ENCODE data around the gene CMIP.

CMIP gene

GRCh38 chr16:81542609-81543570, 98.3 kb downstream of the CMIP start:
- H3K27me3 ChIP-seq (replicated peaks; ENCODE audit: control insufficient read depth, insufficient read depth, low read length, poor library complexity, severe bottlenecking), result no peaks in the 10 kb centered on the region
- no peaks in the 10 kb centered on the region for H3K36me3 ChIP-seq (ENCODE audit: control insufficient read depth, insufficient read depth, low read length)
- no peaks in the 10 kb centered on the region for H3K9me3 ChIP-seq (ENCODE audit: control insufficient read depth, low read length)
- H3K4me3 ChIP-seq (ENCODE audit: insufficient read depth, low read depth, low read length, poor library complexity, severe bottlenecking), result no peak overlapping the region
- H3K4me1 ChIP-seq (ENCODE audit: control insufficient read depth, insufficient read depth, low read length, poor library complexity, severe bottlenecking), result no peaks in the 10 kb centered on the region
- H3K27ac ChIP-seq (ENCODE audit: insufficient read depth, low read length, poor library complexity, severe bottlenecking), result no peak overlapping the region
- DNase-seq, result no peak

DNA sequence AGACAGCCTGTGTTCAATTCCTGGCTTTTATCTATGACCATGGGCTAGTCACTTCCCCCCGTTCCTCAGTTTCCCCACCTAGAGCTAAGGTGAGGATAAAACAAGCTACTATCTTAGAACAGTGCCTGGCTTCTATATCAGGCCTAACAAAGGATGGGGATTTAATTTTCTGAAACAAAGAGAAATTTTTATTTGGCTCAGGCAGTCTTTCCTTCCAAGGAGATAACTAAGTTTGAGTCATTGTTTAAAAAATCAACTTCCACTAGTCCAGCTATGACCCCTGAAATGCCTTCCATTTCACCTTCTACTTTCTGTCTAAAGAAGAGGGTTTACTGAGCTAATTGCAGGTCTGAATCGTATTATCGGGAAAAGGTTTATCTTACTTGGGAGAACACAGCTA, 99.0 kb downstream of the CMIP start:
- no peaks in the 10 kb centered on the region for H3K27me3 ChIP-seq (replicated peaks; ENCODE audit: control insufficient read depth, insufficient read depth, low read length, poor library complexity, severe bottlenecking)
- H3K4me1 ChIP-seq (ENCODE audit: control insufficient read depth, insufficient read depth, low read length, poor library complexity, severe bottlenecking), result no peaks in the 10 kb centered on the region
- H3K27ac ChIP-seq (ENCODE audit: insufficient read depth, low read length, poor library complexity, severe bottlenecking), result no peak overlapping the region
- no peak overlapping the region for H3K4me3 ChIP-seq (ENCODE audit: insufficient read depth, low read depth, low read length, poor library complexity, severe bottlenecking)
- no peak for DNase-seq
- H3K9me3 ChIP-seq (ENCODE audit: control insufficient read depth, low read length), result no peaks in the 10 kb centered on the region
- H3K36me3 ChIP-seq (ENCODE audit: control insufficient read depth, insufficient read depth, low read length), result no peaks in the 10 kb centered on the region

GRCh38 chr16:81544261-81544660, 99.7 kb downstream of the CMIP start:
- no peak overlapping the region for H3K4me3 ChIP-seq (ENCODE audit: insufficient read depth, low read depth, low read length, poor library complexity, severe bottlenecking)
- H3K9me3 ChIP-seq (ENCODE audit: control insufficient read depth, low read length), result no peaks in the 10 kb centered on the region
- H3K27ac ChIP-seq (ENCODE audit: insufficient read depth, low read length, poor library complexity, severe bottlenecking), result no peak overlapping the region
- no peaks in the 10 kb centered on the region for H3K27me3 ChIP-seq (replicated peaks; ENCODE audit: control insufficient read depth, insufficient read depth, low read length, poor library complexity, severe bottlenecking)
- no peak for DNase-seq
- no peaks in the 10 kb centered on the region for H3K36me3 ChIP-seq (ENCODE audit: control insufficient read depth, insufficient read depth, low read length)
- no peaks in the 10 kb centered on the region for H3K4me1 ChIP-seq (ENCODE audit: control insufficient read depth, insufficient read depth, low read length, poor library complexity, severe bottlenecking)

DNA sequence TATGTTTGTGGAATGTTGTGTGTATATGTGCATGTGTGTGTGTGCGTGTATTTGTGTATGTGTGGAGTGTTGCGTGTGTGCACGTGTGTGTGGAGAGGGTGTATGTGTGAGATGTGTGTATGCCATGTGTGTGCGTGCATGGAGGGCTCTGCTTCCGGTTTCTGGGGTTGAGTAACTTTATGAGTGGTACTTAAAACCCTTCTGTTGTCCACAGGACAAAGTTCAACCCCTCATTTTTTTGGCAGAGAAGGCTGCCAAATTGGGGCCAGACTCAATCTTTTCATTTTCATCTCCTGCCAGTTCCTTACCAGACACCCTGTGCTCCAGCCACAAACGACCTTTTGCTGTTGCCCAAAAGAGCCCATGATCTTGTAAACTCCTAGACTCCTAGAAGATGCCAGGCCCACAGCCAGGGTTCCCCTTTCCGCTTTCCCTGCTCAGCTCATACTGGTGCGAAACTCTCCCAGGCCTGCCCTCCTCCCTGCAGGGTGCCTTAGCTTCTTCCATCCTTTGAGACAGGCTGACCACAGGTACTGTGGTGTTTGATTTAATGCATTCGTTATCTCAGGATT, 100.2 kb downstream of the CMIP start:
- Histone ChIP-seq H3K27ac (ENCODE audit: insufficient read depth, low read length, poor library complexity, severe bottlenecking) (no peak overlapping the region), H3K4me3 (ENCODE audit: insufficient read depth, low read depth, low read length, poor library complexity, severe bottlenecking) (no peak overlapping the region), H3K36me3 (ENCODE audit: control insufficient read depth, insufficient read depth, low read length) (no peaks in the 10 kb centered on the region), H3K4me1 (ENCODE audit: control insufficient read depth, insufficient read depth, low read length, poor library complexity, severe bottlenecking) (no peaks in the 10 kb centered on the region), H3K27me3 (replicated peaks; ENCODE audit: control insufficient read depth, insufficient read depth, low read length, poor library complexity, severe bottlenecking) (no peaks in the 10 kb centered on the region), H3K9me3 (ENCODE audit: control insufficient read depth, low read length) (no peaks in the 10 kb centered on the region)
- DNase-seq, result no peak

GRCh38 chr16:81545470-81546250, 101.1 kb downstream of the CMIP start:
- Histone ChIP-seq H3K27me3 (replicated peaks; ENCODE audit: control insufficient read depth, insufficient read depth, low read length, poor library complexity, severe bottlenecking) (no peaks in the 10 kb centered on the region), H3K4me1 (ENCODE audit: control insufficient read depth, insufficient read depth, low read length, poor library complexity, severe bottlenecking) (no peaks in the 10 kb centered on the region), H3K4me3 (ENCODE audit: insufficient read depth, low read depth, low read length, poor library complexity, severe bottlenecking) (no peak overlapping the region), H3K27ac (ENCODE audit: insufficient read depth, low read length, poor library complexity, severe bottlenecking) (no peak overlapping the region), H3K36me3 (ENCODE audit: control insufficient read depth, insufficient read depth, low read length) (no peaks in the 10 kb centered on the region), H3K9me3 (ENCODE audit: control insufficient read depth, low read length) (no peaks in the 10 kb centered on the region)
- DNase-seq, result peak in 1 of 3 donors; percentile 22

- H3K4me1 ChIP-seq (ENCODE audit: control insufficient read depth, insufficient read depth, low read length, poor library complexity, severe bottlenecking), result no peaks in the 10 kb centered on the region
- H3K27me3 ChIP-seq (replicated peaks; ENCODE audit: control insufficient read depth, insufficient read depth, low read length, poor library complexity, severe bottlenecking), result no peaks in the 10 kb centered on the region
These were observed 102.2 kb downstream of the CMIP start for GRCh38 chr16:81546781-81547180.

DNA sequence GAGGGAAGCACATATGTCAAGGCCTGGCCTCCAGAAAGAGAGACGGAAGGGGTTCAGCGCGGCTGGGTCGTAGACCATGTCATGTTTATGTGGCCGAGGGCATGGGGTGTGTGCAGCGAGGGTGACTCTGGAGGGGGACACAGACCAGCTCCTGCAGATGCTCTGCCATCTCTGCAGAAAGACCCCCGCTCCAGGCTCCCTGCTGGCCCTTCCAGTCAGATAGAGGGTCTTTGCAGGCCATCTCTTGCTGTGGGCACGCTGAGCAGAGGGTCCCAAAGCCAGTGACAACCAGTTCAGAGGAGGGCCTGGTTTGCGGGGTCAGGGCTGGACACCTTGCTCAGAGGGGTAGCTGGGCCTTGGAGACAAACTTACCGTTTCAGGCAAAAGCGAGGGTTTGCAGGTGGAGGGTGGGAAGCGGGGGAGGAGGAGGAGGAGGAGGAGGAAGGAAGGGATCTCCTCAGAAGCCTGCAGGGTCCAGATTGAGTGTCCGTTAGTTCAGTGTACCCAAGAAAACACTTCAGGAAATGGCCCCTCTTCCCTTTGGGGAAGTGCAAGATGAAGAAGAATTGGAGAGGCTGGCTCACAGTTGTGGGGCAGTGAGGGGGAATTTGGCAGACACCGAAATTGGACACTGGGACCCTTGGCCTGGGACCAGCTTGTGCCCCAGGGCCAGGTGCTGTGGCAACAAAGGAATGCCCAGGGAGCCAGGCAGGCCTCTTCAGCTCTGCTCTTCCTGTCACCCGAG, 102.8 kb downstream of the CMIP start:
- H3K27me3 ChIP-seq (replicated peaks; ENCODE audit: control insufficient read depth, insufficient read depth, low read length, poor library complexity, severe bottlenecking), result no peaks in the 10 kb centered on the region
- H3K27ac ChIP-seq (ENCODE audit: insufficient read depth, low read length, poor library complexity, severe bottlenecking), result no peak overlapping the region
- H3K9me3 ChIP-seq (ENCODE audit: control insufficient read depth, low read length), result no peaks in the 10 kb centered on the region
- H3K4me1 ChIP-seq (ENCODE audit: control insufficient read depth, insufficient read depth, low read length, poor library complexity, severe bottlenecking), result no peaks in the 10 kb centered on the region
- no peaks in the 10 kb centered on the region for H3K36me3 ChIP-seq (ENCODE audit: control insufficient read depth, insufficient read depth, low read length)
- no peak overlapping the region for H3K4me3 ChIP-seq (ENCODE audit: insufficient read depth, low read depth, low read length, poor library complexity, severe bottlenecking)
- no peak for DNase-seq

More at GRCh38 chr16:81546781-81547180, 102.2 kb downstream of the CMIP start:
- no peak overlapping the region for H3K27ac ChIP-seq (ENCODE audit: insufficient read depth, low read length, poor library complexity, severe bottlenecking)
- DNase-seq, result no peak
- H3K9me3 ChIP-seq (ENCODE audit: control insufficient read depth, low read length), result no peaks in the 10 kb centered on the region
- H3K4me3 ChIP-seq (ENCODE audit: insufficient read depth, low read depth, low read length, poor library complexity, severe bottlenecking), result no peak overlapping the region
- H3K36me3 ChIP-seq (ENCODE audit: control insufficient read depth, insufficient read depth, low read length), result no peaks in the 10 kb centered on the region

DNA sequence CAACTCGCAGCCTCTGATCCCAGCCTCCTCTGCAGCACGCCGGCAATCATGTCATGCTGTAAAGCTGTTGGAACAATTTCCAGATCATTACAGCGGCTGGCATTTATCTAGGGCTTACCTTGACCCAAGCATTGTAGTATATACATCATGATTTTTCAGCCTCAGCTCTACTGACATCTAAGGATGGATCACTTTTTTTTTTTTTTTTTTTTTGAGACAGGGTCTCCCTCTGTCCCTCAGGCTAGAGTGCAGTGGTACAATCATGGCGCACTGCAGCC, 103.3 kb downstream of the CMIP start:
- H3K4me1 ChIP-seq (ENCODE audit: control insufficient read depth, insufficient read depth, low read length, poor library complexity, severe bottlenecking), result no peaks in the 10 kb centered on the region
- no peaks in the 10 kb centered on the region for H3K27me3 ChIP-seq (replicated peaks; ENCODE audit: control insufficient read depth, insufficient read depth, low read length, poor library complexity, severe bottlenecking)
- no peak overlapping the region for H3K27ac ChIP-seq (ENCODE audit: insufficient read depth, low read length, poor library complexity, severe bottlenecking)
- no peaks in the 10 kb centered on the region for H3K9me3 ChIP-seq (ENCODE audit: control insufficient read depth, low read length)
- H3K36me3 ChIP-seq (ENCODE audit: control insufficient read depth, insufficient read depth, low read length), result no peaks in the 10 kb centered on the region
- DNase-seq, result no peak
- H3K4me3 ChIP-seq (ENCODE audit: insufficient read depth, low read depth, low read length, poor library complexity, severe bottlenecking), result no peak overlapping the region

GRCh38 chr16:81548551-81548875, 103.9 kb downstream of the CMIP start:
- no peak overlapping the region for H3K4me3 ChIP-seq (ENCODE audit: insufficient read depth, low read depth, low read length, poor library complexity, severe bottlenecking)
- no peaks in the 10 kb centered on the region for H3K4me1 ChIP-seq (ENCODE audit: control insufficient read depth, insufficient read depth, low read length, poor library complexity, severe bottlenecking)
- H3K27me3 ChIP-seq (replicated peaks; ENCODE audit: control insufficient read depth, insufficient read depth, low read length, poor library complexity, severe bottlenecking), result no peaks in the 10 kb centered on the region
- H3K9me3 ChIP-seq (ENCODE audit: control insufficient read depth, low read length), result no peaks in the 10 kb centered on the region
- DNase-seq, result no peak
- H3K36me3 ChIP-seq (ENCODE audit: control insufficient read depth, insufficient read depth, low read length), result no peaks in the 10 kb centered on the region
- H3K27ac ChIP-seq (ENCODE audit: insufficient read depth, low read length, poor library complexity, severe bottlenecking), result no peak overlapping the region

Measured in effector memory CD4-positive, alpha-beta T cell (primary cell).